NCI-H2107 treated with DMSO at 0.1 percent for 48 hours (cell line): ENCODE measurements around the gene ADARB2.
"Not testable (repeated sequence)": the region's sequence is repeated elsewhere in the genome, so short reads cannot be mapped to it uniquely, and the experiment has no call there.

Experiments used
- DNase-seq: peaks from one replicate; lab custom pipeline; 2025; ENCODE audit not compliant: unreplicated experiment; lab: John Stamatoyannopoulos, UW

Gene ADARB2

DNA sequence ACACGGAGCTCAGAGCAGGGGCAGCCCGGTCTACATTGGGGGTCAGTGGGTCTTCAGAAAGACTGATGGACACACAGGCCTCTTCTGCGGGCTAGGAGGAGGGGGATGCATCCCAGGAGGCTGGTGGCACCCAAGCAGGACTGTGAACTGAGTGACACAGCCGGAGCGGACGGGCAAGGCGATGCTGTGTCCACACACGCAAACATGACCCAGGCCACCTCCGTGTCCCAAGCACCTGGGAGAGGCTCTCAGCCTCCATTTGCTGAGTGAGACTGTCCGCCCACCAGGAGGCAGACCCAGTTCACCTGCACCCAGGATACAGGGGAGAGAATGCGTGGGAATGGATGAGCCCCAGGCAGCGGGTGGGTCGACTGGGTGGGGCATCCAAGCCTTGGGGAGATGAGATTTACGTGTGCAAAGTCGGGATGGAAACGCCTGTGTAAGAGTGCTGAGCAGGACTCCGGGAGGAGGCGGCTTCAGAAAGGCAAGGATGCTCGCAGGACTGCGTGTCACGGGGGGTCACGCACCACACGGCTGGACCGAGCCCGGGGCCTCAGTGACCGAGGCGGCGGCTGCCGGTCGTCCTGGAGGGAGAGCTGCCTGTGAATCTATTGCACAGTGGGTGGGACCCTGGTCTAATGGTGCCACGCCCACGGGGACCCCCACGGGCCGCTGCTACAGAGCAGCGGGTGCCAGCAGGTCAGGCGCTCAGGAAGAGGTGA lies 262.8 kb downstream of the ADARB2 start:
- DNase-seq: no peak

- DNase-seq: peak; percentile 57
These were observed 263.5 kb downstream of the ADARB2 start for GRCh38 chr10:1473874-1474273.

GRCh38 chr10:1472178-1472958 lies 265.0 kb downstream of the ADARB2 start:
- no peak for DNase-seq

- no peak for DNase-seq
These were observed 268.5 kb downstream of the ADARB2 start for GRCh38 chr10:1468811-1469210.

DNA sequence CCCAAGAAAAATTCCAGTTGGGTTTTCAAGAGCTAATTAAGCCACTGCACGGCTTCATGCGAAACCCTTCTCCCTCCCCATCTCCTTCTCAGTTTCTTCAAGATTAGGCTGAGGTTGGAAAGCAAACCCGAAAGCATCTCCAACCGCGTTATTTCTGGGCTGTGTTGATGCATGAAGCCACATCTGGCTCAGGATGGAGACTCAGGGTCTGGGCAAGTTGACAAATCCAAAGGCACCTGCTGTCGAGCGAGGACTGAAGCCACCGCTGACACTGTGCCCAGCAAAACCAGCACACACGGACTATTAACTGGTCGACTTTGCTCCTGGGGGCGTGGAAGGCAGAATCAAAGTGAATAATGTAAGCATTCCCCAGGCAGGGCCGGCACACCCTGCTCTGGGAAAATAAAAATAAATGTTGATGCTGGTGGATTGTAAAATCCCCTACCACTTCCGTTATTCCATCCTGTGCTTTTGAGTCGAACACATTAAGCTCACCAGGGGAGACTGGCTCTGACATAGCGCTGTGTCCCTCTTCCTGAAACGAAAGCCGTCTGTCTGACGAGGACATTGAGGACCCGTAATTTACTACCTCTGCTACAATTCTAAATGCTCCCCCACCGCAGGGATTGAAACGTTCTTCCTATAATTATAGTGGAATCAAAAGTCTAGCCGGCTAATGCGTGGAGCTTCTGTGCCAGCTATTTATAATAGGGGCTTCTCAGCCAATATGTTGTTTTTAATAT lies 269.8 kb downstream of the ADARB2 start:
- DNase-seq: no peak

DNA sequence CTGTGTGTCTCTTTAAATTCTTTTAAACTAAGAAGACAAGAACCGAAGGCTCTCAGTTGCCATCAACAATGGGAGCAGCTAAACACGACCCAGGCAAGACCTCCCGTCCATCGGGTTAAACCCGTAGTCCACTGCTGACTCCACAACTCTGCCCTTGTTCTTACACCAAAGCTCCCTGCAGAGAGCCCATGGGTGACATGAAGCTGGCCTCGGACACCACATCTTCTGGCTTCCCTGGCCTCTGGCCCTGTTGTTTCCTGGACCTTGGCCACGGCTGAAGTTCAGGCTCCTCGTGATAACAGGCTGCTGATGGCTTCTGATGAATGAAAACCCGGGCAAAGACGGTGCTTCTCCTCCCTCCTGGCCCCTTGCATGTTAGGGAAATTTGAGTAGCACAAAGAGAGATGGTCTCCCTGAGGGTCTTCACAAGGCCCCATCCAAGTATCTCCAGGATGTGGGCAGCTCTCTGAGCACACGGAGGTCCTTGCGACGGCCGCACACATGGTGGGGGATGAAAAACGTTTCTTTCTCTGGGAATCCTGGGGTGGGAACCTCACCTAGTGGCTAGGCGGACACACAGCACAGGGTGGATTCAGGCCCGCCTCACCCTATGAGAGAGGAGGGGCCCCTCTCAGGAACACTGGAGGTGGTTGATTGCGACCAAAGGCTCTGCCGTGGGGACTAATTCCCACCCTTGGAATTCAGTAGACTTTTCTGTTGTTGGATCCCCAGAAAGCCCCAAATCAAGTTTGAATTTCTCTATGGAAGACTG lies 271.1 kb downstream of the ADARB2 start:
- peak; percentile 26 for DNase-seq

DNA sequence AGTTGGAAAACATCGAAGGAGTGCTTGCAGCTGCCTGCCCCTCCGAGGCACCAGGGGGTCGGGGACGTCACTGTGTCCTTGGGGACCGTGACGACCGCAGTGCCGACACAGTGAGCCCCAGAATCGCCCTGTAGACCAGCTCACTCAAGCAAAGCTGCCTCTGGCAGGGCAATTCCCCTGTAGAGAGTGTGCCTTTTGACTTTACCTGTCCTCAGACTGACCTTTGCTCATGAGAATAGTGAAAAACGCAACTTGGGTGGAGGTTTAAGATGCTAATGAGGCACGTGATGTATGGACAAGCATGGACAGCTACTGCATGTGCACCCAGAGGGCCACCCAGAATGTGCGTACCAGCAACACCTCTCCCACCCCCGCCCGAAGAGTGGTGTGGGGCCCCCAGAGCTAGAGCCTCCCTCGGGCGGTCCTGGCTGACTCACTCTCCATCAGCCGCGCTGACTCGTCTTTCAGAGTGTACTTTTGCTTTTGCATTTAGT lies 271.9 kb downstream of the ADARB2 start:
- DNase-seq: no peak

- no peak for DNase-seq
These were observed 272.4 kb downstream of the ADARB2 start for GRCh38 chr10:1464881-1465417.

- not testable (repeated sequence) for DNase-seq
These were observed 273.4 kb downstream of the ADARB2 start for GRCh38 chr10:1463971-1464370.

GRCh38 chr10:1462994-1463633 lies 274.2 kb downstream of the ADARB2 start:
- DNase-seq: no peak

DNA sequence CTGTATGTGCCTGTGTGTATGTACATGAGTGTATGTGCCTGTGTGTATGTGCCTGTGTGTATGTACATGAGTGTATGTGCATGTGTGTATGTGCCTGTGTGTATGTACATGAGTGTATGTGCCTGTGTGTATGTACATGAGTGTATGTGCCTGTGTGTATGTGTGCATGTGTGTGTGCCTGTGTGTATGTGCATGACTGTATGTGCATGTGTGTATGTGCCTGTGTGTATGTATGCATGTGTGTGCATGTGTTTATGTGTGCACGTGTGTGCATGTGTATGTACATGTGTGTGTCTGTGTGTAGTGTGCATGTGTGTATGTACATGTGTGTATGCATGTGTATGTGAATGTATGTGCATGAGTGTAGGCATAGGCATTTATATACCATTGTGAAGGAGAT lies 274.8 kb downstream of the ADARB2 start:
- DNase-seq: no peak

DNA sequence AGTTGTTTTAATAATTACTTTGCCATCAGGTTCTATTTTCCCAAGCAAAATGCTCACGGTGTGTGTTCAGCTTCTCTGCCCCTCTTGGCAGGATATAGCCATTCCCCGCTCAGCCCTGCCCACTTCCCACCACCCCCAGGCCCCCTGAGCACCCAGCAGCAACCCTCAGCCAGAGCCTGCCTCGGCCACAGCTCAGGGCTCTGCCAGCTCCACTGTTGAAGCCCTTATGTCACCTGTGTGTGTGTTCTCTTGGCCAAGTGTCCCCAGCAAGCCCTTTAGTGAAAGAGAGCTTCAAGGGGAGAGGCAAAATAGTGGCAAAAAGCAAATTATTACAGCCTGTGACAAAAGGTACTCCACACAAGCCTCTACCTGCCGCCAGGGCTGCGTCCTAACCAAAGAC lies 275.3 kb downstream of the ADARB2 start:
- no peak for DNase-seq

- DNase-seq: peak; percentile 49
These were observed 276.3 kb downstream of the ADARB2 start for GRCh38 chr10:1461016-1461415.

GRCh38 chr10:1459664-1460063 lies 277.7 kb downstream of the ADARB2 start:
- DNase-seq: not testable (repeated sequence)

DNA sequence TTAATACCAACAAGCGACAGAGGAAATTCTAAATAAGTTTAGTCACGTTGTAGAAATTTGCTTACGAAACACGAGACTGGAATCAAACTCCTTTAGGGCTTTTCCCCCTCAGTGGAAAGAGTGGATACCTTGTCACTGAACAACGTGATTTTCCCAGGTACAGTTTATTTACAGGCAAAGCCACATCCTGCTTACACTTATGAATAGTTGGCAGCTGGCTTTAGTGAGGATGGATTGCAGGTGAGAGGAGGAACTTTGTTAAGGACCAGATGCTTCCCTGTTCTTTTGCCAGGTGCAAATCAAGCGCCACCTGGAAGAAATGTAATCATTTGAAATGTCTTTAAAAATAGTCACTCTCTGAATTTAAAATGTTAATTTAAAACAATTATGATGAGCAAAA lies 282.4 kb downstream of the ADARB2 start:
- peak; percentile 91 for DNase-seq

- peak; percentile 52 for DNase-seq
These were observed 282.9 kb downstream of the ADARB2 start for GRCh38 chr10:1454428-1454827.

DNA sequence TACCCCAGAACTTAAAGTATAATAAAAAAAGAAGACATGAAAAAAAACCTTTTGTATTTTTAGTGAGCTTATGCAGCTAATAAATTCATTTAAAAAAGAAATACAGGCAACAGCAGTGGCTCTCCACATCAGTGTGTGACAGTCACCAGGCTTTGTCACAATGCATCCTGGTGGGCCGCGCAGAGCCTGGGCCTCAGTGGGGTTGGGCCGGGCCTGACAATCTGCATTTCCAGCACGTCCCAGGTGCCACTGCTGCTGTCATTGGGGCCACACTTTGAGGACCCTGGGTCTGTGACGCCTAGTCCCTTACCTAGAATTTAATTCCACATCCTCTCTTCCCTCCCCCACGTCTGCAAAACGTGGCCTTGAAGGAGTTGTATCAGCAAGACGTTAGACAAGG lies 284.5 kb downstream of the ADARB2 start:
- no peak for DNase-seq

DNA sequence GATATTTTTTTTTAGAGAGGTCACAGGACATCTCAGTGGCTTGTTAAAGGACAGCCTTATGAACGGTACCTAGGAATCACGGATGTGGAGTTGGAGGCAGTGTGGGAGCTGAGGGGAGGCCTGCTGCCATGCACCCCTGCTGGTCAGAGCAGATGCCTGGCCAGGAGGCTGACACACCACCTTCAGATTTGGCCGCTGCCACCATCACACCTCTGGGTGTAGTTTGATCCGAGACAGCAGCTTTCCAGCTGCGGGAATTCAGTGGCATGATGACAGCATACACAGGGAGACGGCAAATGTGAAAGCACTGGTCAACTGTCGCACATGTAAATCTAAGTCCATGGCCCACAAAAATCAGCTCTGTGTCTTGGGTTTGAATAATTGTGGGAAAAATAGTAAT lies 285.4 kb downstream of the ADARB2 start:
- DNase-seq: no peak

GRCh38 chr10:1451362-1451888 lies 285.9 kb downstream of the ADARB2 start:
- no peak for DNase-seq
